GM23248 (cell line): ENCODE measurements around the gene MRAS. TPM values are rescaled to one million over a fixed set of nuclear protein-coding genes. Genes with fewer than 3 reads are reported as not detected.
A peak's percentile ranks its signal among the peaks of the same experiment; 100 is the strongest.

Source experiments
- DNase-seq: peaks from one replicate; pipeline ENCODE4 v3.0.0-alpha.2; 2015
- H2AFZ ChIP-seq: fragments of 200-600 bp; sonication (generic); 2 replicates; pipeline ENCODE4 v1.6.1; 2016; ENCODE audit warnings: antibody characterized with exemption
- H3F3A ChIP-seq: fragments of 200-600 bp; sonication (generic); 2 replicates; pipeline ENCODE4 v1.6.1; 2016; ENCODE audit warnings: mild to moderate bottlenecking, antibody characterized with exemption, mixed run types; ENCODE audit not compliant: insufficient read depth
- H3K27ac ChIP-seq: fragments of 200-600 bp; sonication (generic); 2 replicates; pipeline ENCODE4 v1.5.1; 2016; ENCODE audit warnings: mild to moderate bottlenecking
- H3K27me3 ChIP-seq: fragments of 200-600 bp; sonication (generic); replicated peaks from 2 replicates; pipeline ENCODE4 v1.6.1; 2016; ENCODE audit warnings: mild to moderate bottlenecking; ENCODE audit not compliant: insufficient read depth
- H3K36me3 ChIP-seq: fragments of 200-600 bp; sonication (generic); 2 replicates; pipeline ENCODE4 v1.6.1; 2016; ENCODE audit warnings: low read depth, mild to moderate bottlenecking
- H3K4me1 ChIP-seq: fragments of 200-600 bp; sonication (generic); 2 replicates; pipeline ENCODE4 v1.6.1; 2016; ENCODE audit warnings: mild to moderate bottlenecking; ENCODE audit not compliant: insufficient read depth
- H3K4me2 ChIP-seq: fragments of 200-600 bp; sonication (generic); one replicate; pipeline ENCODE4 v1.6.1; 2016; ENCODE audit warnings: mild to moderate bottlenecking; ENCODE audit not compliant: unreplicated experiment
- H3K4me3 ChIP-seq: fragments of 200-600 bp; sonication (generic); 2 replicates; pipeline ENCODE4 v1.5.1; 2016; ENCODE audit warnings: mild to moderate bottlenecking
- H3K79me2 ChIP-seq: fragments of 200-600 bp; sonication (generic); 2 replicates; pipeline ENCODE4 v1.6.1; 2016; ENCODE audit warnings: mild to moderate bottlenecking; ENCODE audit not compliant: insufficient read depth
- H3K9ac ChIP-seq: fragments of 200-600 bp; sonication (generic); 2 replicates; pipeline ENCODE4 v1.6.1; 2016; ENCODE audit warnings: mild to moderate bottlenecking
- H3K9me2 ChIP-seq: fragments of 200-600 bp; sonication (generic); 2 replicates; pipeline ENCODE4 v1.6.1; 2016; ENCODE audit warnings: mixed run types, mild to moderate bottlenecking, moderate library complexity; ENCODE audit not compliant: insufficient read depth
- H3K9me3 ChIP-seq: fragments of 200-600 bp; sonication (generic); one replicate; pipeline ENCODE4 v1.6.1; 2017; ENCODE audit warnings: low read depth
- H4K20me1 ChIP-seq: fragments of 200-600 bp; sonication (generic); 2 replicates; pipeline ENCODE4 v1.6.0; 2016; ENCODE audit not compliant: insufficient read depth
- EZH2 ChIP-seq: fragments of 200-600 bp; sonication (generic); IDR thresholded peaks from 2 replicates; pipeline ENCODE4 v1.6.1; 2018; ENCODE audit warnings: antibody characterized with exemption, mild to moderate bottlenecking; ENCODE audit not compliant: insufficient read depth, poor library complexity, severe bottlenecking
- EZH2phosphoT487 ChIP-seq: fragments of 200-600 bp; sonication (generic); IDR thresholded peaks from 2 replicates; pipeline ENCODE4 v1.6.1; 2018; ENCODE audit warnings: antibody characterized with exemption, moderate library complexity, mild to moderate bottlenecking, low read depth; ENCODE audit not compliant: insufficient read depth
- WGBS, 2 experiments: methylation state at CpG; one replicate each; pipeline ENCODE4 v1.1.6; 2015 to 2017; ENCODE audit warnings: low lambda C conversion rate in 2 of 2, low coverage in 1 of 2; ENCODE audit errors: missing lambda C conversion rate in 2 of 2; 5-methylcytosine and 5-hydroxymethylcytosine counted together
- in situ Hi-C: fragments of 300-500 bp; cut with MboI; formaldehyde crosslinking; loops from 2 replicates; pipeline ENCODE4 v1.15.0; 2020
- polyA plus RNA-seq: library from polyadenylated mRNA; unstranded; fragments of >200 nt; fragmentation: Nextera tagmentation; extraction: Ambion mirVana; gene quantifications from 2 replicates; pipeline ENCODE4 v1.2.1, GENCODE V29; 2016
- total RNA-seq: library from RNA; depleted of rRNA; stranded (reverse); fragments of >200 nt; shearing (Covaris generic); gene quantifications from 2 replicates; pipeline ENCODE4 v1.2.3, GENCODE V29; 2014

Gene MRAS
- total and polyA plus RNA-seq, 2 experiments from 2014 or later, result 54.9 to 65.1 TPM

DNA sequence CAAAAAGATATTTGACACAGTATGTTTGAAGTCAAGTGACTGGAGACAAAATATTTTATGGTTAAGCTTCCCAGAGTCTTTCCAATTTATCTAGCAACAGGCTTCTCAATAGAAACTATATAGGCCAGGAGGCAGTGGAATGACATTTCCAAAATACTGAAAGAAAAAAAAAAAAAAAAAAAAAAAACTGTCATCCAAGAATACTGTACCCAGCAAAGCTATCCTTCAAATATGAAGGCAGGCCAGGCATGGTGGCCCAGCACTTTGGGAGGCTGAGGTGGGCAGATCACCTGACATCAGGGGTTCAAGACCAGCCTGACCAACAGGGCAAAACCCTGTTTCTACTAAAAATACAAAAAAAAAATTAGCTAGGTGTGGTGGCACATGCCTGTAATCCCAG, 39.6 kb upstream of the MRAS start:
- H3K9ac ChIP-seq, result no peak overlapping the region
- H3K4me1 ChIP-seq, result no peaks in the 10 kb centered on the region
- H3K9me3 ChIP-seq, result no peaks in the 10 kb centered on the region
- H3K27me3 ChIP-seq, result peaks cover 4% of the 10 kb centered on the region; the same call in 1 of the 2 replicates
- no peak for TF ChIP-seq EZH2
- TF ChIP-seq EZH2phosphoT487, result no peak
- H3K4me2 ChIP-seq, result no peak overlapping the region
- H3K36me3 ChIP-seq, result no peaks in the 10 kb centered on the region
- no peaks in the 10 kb centered on the region for H3K9me2 ChIP-seq
- H3K79me2 ChIP-seq, result no peaks in the 10 kb centered on the region
- H3K27ac ChIP-seq, result no peak overlapping the region
- no peak overlapping the region for H2AFZ ChIP-seq
- no peak for DNase-seq
- in situ Hi-C loops, result no loop called here
- H4K20me1 ChIP-seq, result no peaks in the 10 kb centered on the region
- H3F3A ChIP-seq, result no peaks in the 10 kb centered on the region
- no peak overlapping the region for H3K4me3 ChIP-seq

DNA sequence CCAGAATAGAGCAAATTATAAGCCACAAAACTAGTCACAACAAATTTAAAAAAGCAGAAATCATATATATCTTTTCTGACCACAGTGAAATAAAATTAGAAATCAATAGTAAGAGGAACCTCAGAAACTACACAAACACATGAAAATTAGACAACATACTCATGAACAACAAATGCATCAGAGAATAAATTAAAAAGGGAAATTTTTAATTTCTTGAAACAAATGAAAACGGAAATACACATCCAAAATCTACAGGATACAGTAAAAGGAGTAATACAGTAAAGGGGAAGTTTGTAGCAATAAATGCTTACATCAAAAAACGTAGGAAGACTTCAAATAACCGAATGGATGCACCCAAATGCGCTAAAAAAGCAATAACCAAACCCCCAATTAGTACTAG, 37.9 kb upstream of the MRAS start:
- H3K9ac ChIP-seq, result no peak overlapping the region
- no peak for DNase-seq
- H4K20me1 ChIP-seq, result no peaks in the 10 kb centered on the region
- H3K27ac ChIP-seq, result no peak overlapping the region
- in situ Hi-C loops, result no loop called here
- peaks cover 12% of the 10 kb centered on the region for H3K4me1 ChIP-seq
- TF ChIP-seq EZH2phosphoT487 (no peak), EZH2 (no peak)
- WGBS, 2 experiments, result 53 to 56% methylated on average over 4 of the region's 4 CpGs
- no peaks in the 10 kb centered on the region for H3K79me2 ChIP-seq
- no peak overlapping the region for H3K4me2 ChIP-seq
- H3F3A ChIP-seq, result no peaks in the 10 kb centered on the region
- no peaks in the 10 kb centered on the region for H3K9me2 ChIP-seq
- H3K9me3 ChIP-seq, result no peaks in the 10 kb centered on the region
- H3K27me3 ChIP-seq, result peaks cover 4% of the 10 kb centered on the region; the same call in 1 of the 2 replicates
- H3K4me3 ChIP-seq, result no peak overlapping the region
- no peaks in the 10 kb centered on the region for H3K36me3 ChIP-seq
- H2AFZ ChIP-seq, result no peak overlapping the region

DNA sequence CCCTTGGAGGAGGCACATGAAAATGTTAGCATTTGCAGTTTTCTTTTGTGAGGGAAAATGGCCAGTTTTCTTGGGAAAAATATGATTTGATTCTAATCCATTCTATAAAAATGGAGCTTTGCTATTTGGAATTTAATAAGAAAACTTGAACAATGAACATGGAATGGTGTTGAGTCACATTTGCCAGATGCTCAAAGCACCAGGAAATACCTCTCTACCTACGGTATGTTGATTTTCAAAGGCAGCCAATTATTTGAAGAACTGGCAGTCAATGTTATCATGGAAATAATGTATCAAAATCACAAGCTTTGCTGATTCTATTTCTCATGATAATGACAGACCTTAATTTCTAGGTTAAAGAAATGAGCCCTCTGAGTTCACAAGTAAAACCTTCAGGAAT, 33.6 kb upstream of the MRAS start:
- Histone ChIP-seq H3K4me3 (no peak overlapping the region), H3K9ac (no peak overlapping the region), H3K4me2 (peak overlapping the region; percentile 41), H3K79me2 (no peaks in the 10 kb centered on the region), H3K36me3 (no peaks in the 10 kb centered on the region), H3K4me1 (peaks cover 12% of the 10 kb centered on the region), H3K9me2 (no peaks in the 10 kb centered on the region), H3K9me3 (no peaks in the 10 kb centered on the region), H2AFZ (0 out of 2 replicates have a peak overlapping the region, but pooled peaks have one; percentile 0), H3K27me3 (peaks cover 4% of the 10 kb centered on the region; the same call in 1 of the 2 replicates), H3K27ac (0 out of 2 replicates have a peak overlapping the region, but pooled peaks have one; percentile 16), H4K20me1 (no peaks in the 10 kb centered on the region), H3F3A (no peaks in the 10 kb centered on the region)
- in situ Hi-C loops, result no loop called here
- TF ChIP-seq EZH2phosphoT487 (no peak), EZH2 (no peak)
- DNase-seq, result peak; percentile 65
- 4% methylated on average over 1 of the region's 1 CpG for WGBS, 2 experiments

- H3K9ac ChIP-seq, result no peak overlapping the region
- no peak overlapping the region for H3K4me2 ChIP-seq
- no peak for TF ChIP-seq EZH2
- TF ChIP-seq EZH2phosphoT487, result no peak
- no peaks in the 10 kb centered on the region for H4K20me1 ChIP-seq
- H3K4me3 ChIP-seq, result no peak overlapping the region
- no peaks in the 10 kb centered on the region for H3K27me3 ChIP-seq
- no peaks in the 10 kb centered on the region for H3K79me2 ChIP-seq
- H3K9me3 ChIP-seq, result no peaks in the 10 kb centered on the region
- in situ Hi-C loops, result no loop called here
- H2AFZ ChIP-seq, result no peak overlapping the region
- no peaks in the 10 kb centered on the region for H3K9me2 ChIP-seq
- H3F3A ChIP-seq, result no peaks in the 10 kb centered on the region
- WGBS, 2 experiments, result 78 to 84% methylated on average over 1 of the region's 1 CpG
- no peaks in the 10 kb centered on the region for H3K36me3 ChIP-seq
- DNase-seq, result no peak
- H3K27ac ChIP-seq, result no peak overlapping the region
- H3K4me1 ChIP-seq, result peaks cover 12% of the 10 kb centered on the region
Observed at GRCh38 chr3:138317687-138318086, 30.7 kb upstream of the MRAS start.

GRCh38 chr3:138323971-138324370, 24.4 kb upstream of the MRAS start:
- in situ Hi-C loops, result no loop called here
- DNase-seq, result no peak
- no peaks in the 10 kb centered on the region for H3K36me3 ChIP-seq

More at GRCh38 chr3:138323971-138324370, 24.4 kb upstream of the MRAS start:
- Histone ChIP-seq H3K9me2 (no peaks in the 10 kb centered on the region), H2AFZ (no peak overlapping the region), H3K4me1 (peaks cover 6% of the 10 kb centered on the region; the same call in 1 of the 2 replicates), H3K9me3 (no peaks in the 10 kb centered on the region), H3K27me3 (no peaks in the 10 kb centered on the region), H3K9ac (no peak overlapping the region), H3K79me2 (no peaks in the 10 kb centered on the region), H4K20me1 (no peaks in the 10 kb centered on the region), H3K4me2 (no peak overlapping the region), H3F3A (no peaks in the 10 kb centered on the region), H3K4me3 (no peak overlapping the region), H3K27ac (no peak overlapping the region)
- TF ChIP-seq EZH2phosphoT487, result no peak
- TF ChIP-seq EZH2, result no peak
- 52 to 60% methylated on average over 4 of the region's 4 CpGs for WGBS, 2 experiments
